GM23338 (cell line): Measurements from ENCODE around the gene INTS13. TPM values are rescaled to one million over a fixed set of nuclear protein-coding genes. Genes with fewer than 3 reads are reported as not detected.

ENCODE experiments used
- ATAC-seq: fragments of 200-7000 bp; cut with Tn5 transposase; 3 replicates; pipeline ENCODE4 v1.9.1; 2020
- DNase-seq: peaks from one replicate; pipeline ENCODE4 v3.0.0-alpha.2; 2015; ENCODE audit warnings: low spot score
- H2AFZ ChIP-seq: fragments of 200-600 bp; sonication (generic); 2 replicates; pipeline ENCODE4 v1.8.0; 2016; ENCODE audit warnings: antibody characterized with exemption, mild to moderate bottlenecking, moderate library complexity
- H3F3A ChIP-seq: fragments of 200-600 bp; sonication (generic); replicated peaks from 2 replicates; pipeline ENCODE4 v1.8.0; 2017; ENCODE audit warnings: antibody characterized with exemption, mixed run types, low read depth
- H3K27ac ChIP-seq: fragments of 200-600 bp; sonication (generic); 2 replicates; pipeline ENCODE4 v1.6.1; 2016; ENCODE audit warnings: low read depth
- H3K27me3 ChIP-seq: fragments of 200-600 bp; sonication (generic); 2 replicates; pipeline ENCODE4 v1.8.0; 2016; ENCODE audit warnings: mild to moderate bottlenecking, mixed run types, moderate library complexity; ENCODE audit not compliant: insufficient read depth
- H3K36me3 ChIP-seq: fragments of 200-600 bp; sonication (generic); 2 replicates; pipeline ENCODE4 v1.8.0; 2016; ENCODE audit warnings: mild to moderate bottlenecking; ENCODE audit not compliant: insufficient read depth
- H3K4me1 ChIP-seq: fragments of 200-600 bp; sonication (generic); 2 replicates; pipeline ENCODE4 v1.8.0; 2016; ENCODE audit warnings: mild to moderate bottlenecking, moderate library complexity; ENCODE audit not compliant: insufficient read depth
- H3K4me2 ChIP-seq: fragments of 200-600 bp; sonication (generic); 2 replicates; pipeline ENCODE4 v1.7.1; 2017; ENCODE audit warnings: mixed run types
- H3K4me3 ChIP-seq: fragments of 200-600 bp; sonication (generic); 2 replicates; pipeline ENCODE4 v1.6.1; 2016; ENCODE audit warnings: mixed run types
- H3K79me2 ChIP-seq: fragments of 200-600 bp; sonication (generic); replicated peaks from 2 replicates; pipeline ENCODE4 v1.8.0; 2017; ENCODE audit warnings: mild to moderate bottlenecking; ENCODE audit not compliant: insufficient read depth
- H3K9me2 ChIP-seq: fragments of 200-600 bp; sonication (generic); 2 replicates; pipeline ENCODE4 v1.8.0; 2017; ENCODE audit not compliant: insufficient read depth
- H4K20me1 ChIP-seq: fragments of 200-600 bp; sonication (generic); replicated peaks from 2 replicates; pipeline ENCODE4 v1.8.0; 2017; ENCODE audit warnings: mild to moderate bottlenecking; ENCODE audit not compliant: insufficient read depth
- H3K27ac Mint-ChIP-seq: 2 replicates; pipeline ENCODE4 v1.8.0; 2020; ENCODE audit warnings: inconsistent platforms, mild to moderate bottlenecking, moderate library complexity, mixed read lengths
- H3K27me3 Mint-ChIP-seq: 3 replicates; pipeline ENCODE4 v1.8.0; 2022; ENCODE audit warnings: low read depth, mild to moderate bottlenecking, moderate library complexity, mixed read lengths, inconsistent platforms; ENCODE audit not compliant: insufficient read depth, poor library complexity
- H3K36me3 Mint-ChIP-seq: 3 replicates; pipeline ENCODE4 v1.8.0; 2021; ENCODE audit warnings: low read depth, mild to moderate bottlenecking, inconsistent platforms, moderate library complexity, mixed read lengths
- H3K4me1 Mint-ChIP-seq: 3 replicates; pipeline ENCODE4 v1.8.0; 2020; ENCODE audit warnings: mild to moderate bottlenecking, inconsistent platforms, mixed read lengths
- H3K4me3 Mint-ChIP-seq: 3 replicates; pipeline ENCODE4 v1.8.0; 2021; ENCODE audit warnings: moderate library complexity, mild to moderate bottlenecking, inconsistent platforms, mixed read lengths
- H3K9me3 Mint-ChIP-seq: 3 replicates; pipeline ENCODE4 v1.8.0; 2020; ENCODE audit warnings: moderate library complexity, mild to moderate bottlenecking, inconsistent platforms, mixed read lengths
- CREB1 ChIP-seq: fragments of 250-450 bp; sonication (Bioruptor Pico); IDR thresholded peaks from 2 replicates; pipeline ENCODE4 v1.5.0; 2020; ENCODE audit warnings: low read depth, mild to moderate bottlenecking, moderate library complexity
- EZH2phosphoT487 ChIP-seq: fragments of 200-600 bp; sonication (generic); IDR thresholded peaks from one replicate; pipeline ENCODE4 v1.8.1; 2018; ENCODE audit warnings: antibody characterized with exemption; ENCODE audit not compliant: unreplicated experiment
- JUNB ChIP-seq: IDR thresholded peaks from one replicate; pipeline ENCODE4 v1.6.1; 2016; ENCODE audit warnings: antibody characterized with exemption; ENCODE audit not compliant: unreplicated experiment
- POLR2AphosphoS5 ChIP-seq: IDR thresholded peaks from 2 replicates; pipeline ENCODE4 v1.6.1; 2016; ENCODE audit warnings: antibody characterized with exemption, low read depth
- STAT1 ChIP-seq: IDR thresholded peaks from one replicate; pipeline ENCODE4 v1.6.1; 2016; ENCODE audit warnings: antibody characterized with exemption; ENCODE audit not compliant: unreplicated experiment
- ZNF331 ChIP-seq: fragments of 250-450 bp; sonication (Bioruptor Pico); IDR thresholded peaks from 2 replicates; pipeline ENCODE4 v1.5.0; 2020; ENCODE audit warnings: low read depth, mild to moderate bottlenecking, moderate library complexity
- polyA plus RNA-seq: library from polyadenylated mRNA; unstranded; fragments of >200 nt; fragmentation: Nextera tagmentation; extraction: Ambion mirVana; gene quantifications from 2 replicates; pipeline ENCODE4 v1.2.1, GENCODE V29; 2016
- total RNA-seq: library from RNA; depleted of rRNA; stranded (reverse); fragments of >200 nt; shearing (Covaris generic); gene quantifications from 2 replicates; pipeline ENCODE4 v1.2.3, GENCODE V29; 2014
- TF ChIP-seq, protein P1 (sequence below): IDR thresholded peaks from one replicate; pipeline ENCODE4 v1.6.1; 2018; ENCODE audit warnings: antibody characterized with exemption; ENCODE audit not compliant: unreplicated experiment
- TF ChIP-seq, protein P2 (sequence below): IDR thresholded peaks from 2 replicates; pipeline ENCODE4 v1.6.1; 2016; ENCODE audit warnings: antibody characterized with exemption
- TF ChIP-seq, protein P3 (sequence below), 2 experiments: fragments of 200-600 bp in 1 of 2; sonication (generic) in 1 of 2; conservative IDR thresholded peaks; 2 replicates each; pipeline versions ENCODE4 v1.5.1 to v1.6.1; 2016 to 2017; ENCODE audit warnings: antibody characterized with exemption in 2 of 2, low read depth in 2 of 2, mild to moderate bottlenecking in 2 of 2, moderate library complexity in 1 of 2

The INTS13 gene
- total and polyA plus RNA-seq, 2 experiments from 2014 or later, result 91.3 to 94.1 TPM

DNA sequence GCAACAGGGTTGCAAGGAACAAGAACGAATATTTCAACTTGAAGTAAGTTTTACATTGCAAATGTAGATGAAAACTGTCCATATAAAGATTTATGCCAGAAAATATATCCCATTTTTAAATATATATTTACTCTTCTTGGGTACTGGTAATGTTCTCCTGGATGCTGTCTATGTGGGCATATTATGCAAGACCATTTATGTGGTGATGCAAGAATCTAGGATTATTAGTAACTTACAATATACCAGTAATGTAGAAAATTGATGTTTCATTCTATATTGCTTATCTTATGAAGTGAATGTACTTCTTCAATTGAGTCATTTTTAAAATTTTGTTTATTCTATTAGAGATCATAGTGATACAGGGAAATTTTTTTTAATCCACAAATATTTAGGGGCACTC lies 25.6 kb upstream of the INTS13 start (continued):
- TF ChIP-seq, protein P1, sequence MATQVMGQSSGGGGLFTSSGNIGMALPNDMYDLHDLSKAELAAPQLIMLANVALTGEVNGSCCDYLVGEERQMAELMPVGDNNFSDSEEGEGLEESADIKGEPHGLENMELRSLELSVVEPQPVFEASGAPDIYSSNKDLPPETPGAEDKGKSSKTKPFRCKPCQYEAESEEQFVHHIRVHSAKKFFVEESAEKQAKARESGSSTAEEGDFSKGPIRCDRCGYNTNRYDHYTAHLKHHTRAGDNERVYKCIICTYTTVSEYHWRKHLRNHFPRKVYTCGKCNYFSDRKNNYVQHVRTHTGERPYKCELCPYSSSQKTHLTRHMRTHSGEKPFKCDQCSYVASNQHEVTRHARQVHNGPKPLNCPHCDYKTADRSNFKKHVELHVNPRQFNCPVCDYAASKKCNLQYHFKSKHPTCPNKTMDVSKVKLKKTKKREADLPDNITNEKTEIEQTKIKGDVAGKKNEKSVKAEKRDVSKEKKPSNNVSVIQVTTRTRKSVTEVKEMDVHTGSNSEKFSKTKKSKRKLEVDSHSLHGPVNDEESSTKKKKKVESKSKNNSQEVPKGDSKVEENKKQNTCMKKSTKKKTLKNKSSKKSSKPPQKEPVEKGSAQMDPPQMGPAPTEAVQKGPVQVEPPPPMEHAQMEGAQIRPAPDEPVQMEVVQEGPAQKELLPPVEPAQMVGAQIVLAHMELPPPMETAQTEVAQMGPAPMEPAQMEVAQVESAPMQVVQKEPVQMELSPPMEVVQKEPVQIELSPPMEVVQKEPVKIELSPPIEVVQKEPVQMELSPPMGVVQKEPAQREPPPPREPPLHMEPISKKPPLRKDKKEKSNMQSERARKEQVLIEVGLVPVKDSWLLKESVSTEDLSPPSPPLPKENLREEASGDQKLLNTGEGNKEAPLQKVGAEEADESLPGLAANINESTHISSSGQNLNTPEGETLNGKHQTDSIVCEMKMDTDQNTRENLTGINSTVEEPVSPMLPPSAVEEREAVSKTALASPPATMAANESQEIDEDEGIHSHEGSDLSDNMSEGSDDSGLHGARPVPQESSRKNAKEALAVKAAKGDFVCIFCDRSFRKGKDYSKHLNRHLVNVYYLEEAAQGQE, result no peak
- TF ChIP-seq STAT1 (no peak), EZH2phosphoT487 (no peak), ZNF331 (CRISPR knock-in tag) (no peak), JUNB (no peak)
- TF ChIP-seq, protein P2, sequence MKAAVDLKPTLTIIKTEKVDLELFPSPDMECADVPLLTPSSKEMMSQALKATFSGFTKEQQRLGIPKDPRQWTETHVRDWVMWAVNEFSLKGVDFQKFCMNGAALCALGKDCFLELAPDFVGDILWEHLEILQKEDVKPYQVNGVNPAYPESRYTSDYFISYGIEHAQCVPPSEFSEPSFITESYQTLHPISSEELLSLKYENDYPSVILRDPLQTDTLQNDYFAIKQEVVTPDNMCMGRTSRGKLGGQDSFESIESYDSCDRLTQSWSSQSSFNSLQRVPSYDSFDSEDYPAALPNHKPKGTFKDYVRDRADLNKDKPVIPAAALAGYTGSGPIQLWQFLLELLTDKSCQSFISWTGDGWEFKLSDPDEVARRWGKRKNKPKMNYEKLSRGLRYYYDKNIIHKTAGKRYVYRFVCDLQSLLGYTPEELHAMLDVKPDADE, result no peak

DNA sequence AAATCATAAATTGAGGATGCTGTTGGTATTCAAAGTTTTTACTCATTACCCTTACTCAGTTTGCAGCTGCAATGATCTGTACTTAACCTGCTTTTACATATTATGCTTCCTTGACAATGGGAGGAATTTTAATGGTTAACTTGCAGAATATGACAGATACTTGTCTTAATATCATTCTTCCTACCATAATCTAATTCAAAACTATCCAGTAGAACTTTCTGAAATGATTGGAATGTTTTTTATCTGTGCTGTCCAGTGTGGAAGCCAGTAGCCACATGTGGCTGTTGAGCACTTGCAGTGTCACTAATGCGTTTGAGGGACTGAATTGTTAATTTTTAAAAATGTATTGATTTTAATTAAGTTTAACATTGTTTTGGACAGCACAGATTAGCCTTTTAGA lies 24.0 kb upstream of the INTS13 start:
- Histone ChIP-seq H3K79me2 (no peaks in the 10 kb centered on the region), H3K9me2 (no peaks in the 10 kb centered on the region), H3F3A (no peaks in the 10 kb centered on the region), H3K4me2 (no peak overlapping the region), H4K20me1 (no peaks in the 10 kb centered on the region), H3K4me3 (no peak overlapping the region), H2AFZ (no peak overlapping the region), H3K4me1 (no peaks in the 10 kb centered on the region), H3K27ac (no peak overlapping the region), H3K36me3 (peaks cover 25% of the 10 kb centered on the region; the same call in 1 of the 2 replicates), H3K27me3 (no peaks in the 10 kb centered on the region)
- DNase-seq (no peak), ATAC-seq (no peak)
- no peaks in the 10 kb centered on the region for H3K27me3 Mint-ChIP-seq
- peaks cover 20% of the 10 kb centered on the region for H3K36me3 Mint-ChIP-seq
- H3K4me1 Mint-ChIP-seq, result no peaks in the 10 kb centered on the region
- no peak overlapping the region for H3K27ac Mint-ChIP-seq
- no peaks in the 10 kb centered on the region for H3K9me3 Mint-ChIP-seq
- no peak overlapping the region for H3K4me3 Mint-ChIP-seq
- TF ChIP-seq, protein P1, result no peak
- TF ChIP-seq, protein P3, sequence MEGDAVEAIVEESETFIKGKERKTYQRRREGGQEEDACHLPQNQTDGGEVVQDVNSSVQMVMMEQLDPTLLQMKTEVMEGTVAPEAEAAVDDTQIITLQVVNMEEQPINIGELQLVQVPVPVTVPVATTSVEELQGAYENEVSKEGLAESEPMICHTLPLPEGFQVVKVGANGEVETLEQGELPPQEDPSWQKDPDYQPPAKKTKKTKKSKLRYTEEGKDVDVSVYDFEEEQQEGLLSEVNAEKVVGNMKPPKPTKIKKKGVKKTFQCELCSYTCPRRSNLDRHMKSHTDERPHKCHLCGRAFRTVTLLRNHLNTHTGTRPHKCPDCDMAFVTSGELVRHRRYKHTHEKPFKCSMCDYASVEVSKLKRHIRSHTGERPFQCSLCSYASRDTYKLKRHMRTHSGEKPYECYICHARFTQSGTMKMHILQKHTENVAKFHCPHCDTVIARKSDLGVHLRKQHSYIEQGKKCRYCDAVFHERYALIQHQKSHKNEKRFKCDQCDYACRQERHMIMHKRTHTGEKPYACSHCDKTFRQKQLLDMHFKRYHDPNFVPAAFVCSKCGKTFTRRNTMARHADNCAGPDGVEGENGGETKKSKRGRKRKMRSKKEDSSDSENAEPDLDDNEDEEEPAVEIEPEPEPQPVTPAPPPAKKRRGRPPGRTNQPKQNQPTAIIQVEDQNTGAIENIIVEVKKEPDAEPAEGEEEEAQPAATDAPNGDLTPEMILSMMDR (conservative IDR thresholded peaks at IDR 0.05; ENCODE audit: low read depth in 2 of 2), result no peak
- no peak for TF ChIP-seq POLR2AphosphoS5
- no peak for TF ChIP-seq JUNB
- no peak for TF ChIP-seq EZH2phosphoT487
- TF ChIP-seq, protein P2, result no peak
- no peak for TF ChIP-seq CREB1 (CRISPR knock-in tag)
